DOHH2 (cell line): ENCODE data around the gene TST.

ENCODE experiments used
- H3F3A ChIP-seq: fragments of 200-600 bp; sonication (generic), shearing (Covaris generic); 2 replicates; pipeline ENCODE4 v1.6.0; 2016; ENCODE audit warnings: antibody characterized with exemption, mild to moderate bottlenecking; ENCODE audit not compliant: control insufficient read depth, insufficient read depth
- H3K27ac ChIP-seq: fragments of 200-600 bp; sonication (generic); 2 replicates; pipeline ENCODE4 v1.5.1; 2014; ENCODE audit warnings: low read depth, mild to moderate bottlenecking, low read length, moderate library complexity
- H3K27me3 ChIP-seq: fragments of 200-600 bp; sonication (generic); 2 replicates; pipeline ENCODE4 v1.6.1; 2014; ENCODE audit warnings: mild to moderate bottlenecking, low read length, mixed read lengths; ENCODE audit not compliant: control insufficient read depth
- H3K36me3 ChIP-seq: fragments of 200-600 bp; sonication (generic); 2 replicates; pipeline ENCODE4 v1.6.1; 2014; ENCODE audit warnings: mild to moderate bottlenecking, low read length, moderate library complexity, mixed read lengths; ENCODE audit not compliant: control insufficient read depth
- H3K4me1 ChIP-seq: fragments of 200-600 bp; sonication (generic); 2 replicates; pipeline ENCODE4 v1.6.1; 2014; ENCODE audit warnings: mild to moderate bottlenecking, low read length, mixed read lengths; ENCODE audit not compliant: control insufficient read depth
- H3K4me2 ChIP-seq: fragments of 200-600 bp; sonication (generic); 2 replicates; pipeline ENCODE4 v1.6.0; 2014; ENCODE audit warnings: mild to moderate bottlenecking, low read length, moderate library complexity
- H3K4me3 ChIP-seq: fragments of 200-600 bp; sonication (generic); 2 replicates; pipeline ENCODE4 v1.5.1; 2014; ENCODE audit warnings: mild to moderate bottlenecking, low read length, mixed read lengths
- H3K79me2 ChIP-seq: fragments of 200-600 bp; sonication (generic); 2 replicates; pipeline ENCODE4 v1.6.1; 2014; ENCODE audit warnings: mild to moderate bottlenecking, low read length, mixed read lengths; ENCODE audit not compliant: control insufficient read depth
- H3K9me2 ChIP-seq: fragments of 200-600 bp; sonication (generic); replicated peaks from 2 replicates; pipeline ENCODE4 v1.6.1; 2014; ENCODE audit warnings: mild to moderate bottlenecking, low read length, mixed read lengths; ENCODE audit not compliant: control insufficient read depth
- H3K9me3 ChIP-seq: fragments of 200-600 bp; sonication (generic); 2 replicates; pipeline ENCODE4 v1.6.1; 2014; ENCODE audit warnings: antibody characterized with exemption, low read length, mixed read lengths; ENCODE audit not compliant: control insufficient read depth, insufficient read depth
- H4K20me1 ChIP-seq: fragments of 200-600 bp; sonication (generic); 2 replicates; pipeline ENCODE4 v1.6.0; 2014; ENCODE audit warnings: low read depth, mild to moderate bottlenecking, antibody characterized with exemption, low read length, moderate library complexity; ENCODE audit not compliant: control insufficient read depth, insufficient read depth
- EZH2phosphoT487 ChIP-seq: fragments of 200-600 bp; sonication (generic); IDR thresholded peaks from 2 replicates; pipeline ENCODE4 v1.6.1; 2017; ENCODE audit warnings: borderline replicate concordance, mild to moderate bottlenecking, antibody characterized with exemption, low read length, moderate library complexity, mixed read lengths
- TF ChIP-seq, protein P1 (sequence below): fragments of 200-600 bp; sonication (generic); IDR thresholded peaks from one replicate; pipeline ENCODE4 v1.5.1; 2014; ENCODE audit warnings: antibody characterized with exemption, mild to moderate bottlenecking, low read depth, low read length; ENCODE audit not compliant: poor library complexity, severe bottlenecking

TST gene

DNA sequence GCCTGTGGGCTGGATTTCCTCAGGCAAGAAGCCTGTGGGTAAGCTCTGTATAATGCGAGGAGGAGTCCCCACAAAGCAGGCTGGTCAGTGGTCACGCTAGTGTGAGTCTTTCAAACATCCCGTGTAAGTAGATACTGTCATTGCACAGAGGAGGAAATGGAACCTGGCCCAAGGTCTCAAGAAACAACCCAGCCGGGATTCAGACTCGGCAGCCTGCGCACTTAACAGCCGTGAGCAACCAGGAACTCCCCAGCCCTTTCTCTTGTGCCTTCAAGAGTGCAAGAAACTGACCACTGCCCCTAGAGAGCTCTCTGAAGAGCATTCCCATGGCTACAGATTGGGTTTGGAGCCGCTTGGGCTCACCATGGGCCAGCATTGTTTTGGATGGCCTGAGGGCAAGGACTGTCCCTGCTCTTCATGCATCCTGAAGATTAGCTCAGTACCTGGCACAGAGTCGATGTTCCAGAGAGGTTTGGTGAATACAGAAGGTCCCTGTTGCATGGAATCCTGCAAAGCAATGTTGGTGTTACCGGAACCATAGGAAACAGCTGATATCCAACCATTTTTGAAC lies 6.3 kb upstream of the TST start:
- no peaks in the 10 kb centered on the region for H4K20me1 ChIP-seq
- no peak overlapping the region for H3K4me3 ChIP-seq
- H3K9me2 ChIP-seq = no peaks in the 10 kb centered on the region
- H3K9me3 ChIP-seq = no peaks in the 10 kb centered on the region
- H3F3A ChIP-seq = no peaks in the 10 kb centered on the region
- peaks cover 10% of the 10 kb centered on the region for H3K4me1 ChIP-seq
- peaks cover 9% of the 10 kb centered on the region for H3K79me2 ChIP-seq
- H3K36me3 ChIP-seq = peaks cover 14% of the 10 kb centered on the region
- H3K4me2 ChIP-seq = no peak overlapping the region
- no peaks in the 10 kb centered on the region for H3K27me3 ChIP-seq
- TF ChIP-seq, protein P1, sequence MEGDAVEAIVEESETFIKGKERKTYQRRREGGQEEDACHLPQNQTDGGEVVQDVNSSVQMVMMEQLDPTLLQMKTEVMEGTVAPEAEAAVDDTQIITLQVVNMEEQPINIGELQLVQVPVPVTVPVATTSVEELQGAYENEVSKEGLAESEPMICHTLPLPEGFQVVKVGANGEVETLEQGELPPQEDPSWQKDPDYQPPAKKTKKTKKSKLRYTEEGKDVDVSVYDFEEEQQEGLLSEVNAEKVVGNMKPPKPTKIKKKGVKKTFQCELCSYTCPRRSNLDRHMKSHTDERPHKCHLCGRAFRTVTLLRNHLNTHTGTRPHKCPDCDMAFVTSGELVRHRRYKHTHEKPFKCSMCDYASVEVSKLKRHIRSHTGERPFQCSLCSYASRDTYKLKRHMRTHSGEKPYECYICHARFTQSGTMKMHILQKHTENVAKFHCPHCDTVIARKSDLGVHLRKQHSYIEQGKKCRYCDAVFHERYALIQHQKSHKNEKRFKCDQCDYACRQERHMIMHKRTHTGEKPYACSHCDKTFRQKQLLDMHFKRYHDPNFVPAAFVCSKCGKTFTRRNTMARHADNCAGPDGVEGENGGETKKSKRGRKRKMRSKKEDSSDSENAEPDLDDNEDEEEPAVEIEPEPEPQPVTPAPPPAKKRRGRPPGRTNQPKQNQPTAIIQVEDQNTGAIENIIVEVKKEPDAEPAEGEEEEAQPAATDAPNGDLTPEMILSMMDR = no peak
- TF ChIP-seq EZH2phosphoT487 = no peak
- H3K27ac ChIP-seq = no peak overlapping the region

DNA sequence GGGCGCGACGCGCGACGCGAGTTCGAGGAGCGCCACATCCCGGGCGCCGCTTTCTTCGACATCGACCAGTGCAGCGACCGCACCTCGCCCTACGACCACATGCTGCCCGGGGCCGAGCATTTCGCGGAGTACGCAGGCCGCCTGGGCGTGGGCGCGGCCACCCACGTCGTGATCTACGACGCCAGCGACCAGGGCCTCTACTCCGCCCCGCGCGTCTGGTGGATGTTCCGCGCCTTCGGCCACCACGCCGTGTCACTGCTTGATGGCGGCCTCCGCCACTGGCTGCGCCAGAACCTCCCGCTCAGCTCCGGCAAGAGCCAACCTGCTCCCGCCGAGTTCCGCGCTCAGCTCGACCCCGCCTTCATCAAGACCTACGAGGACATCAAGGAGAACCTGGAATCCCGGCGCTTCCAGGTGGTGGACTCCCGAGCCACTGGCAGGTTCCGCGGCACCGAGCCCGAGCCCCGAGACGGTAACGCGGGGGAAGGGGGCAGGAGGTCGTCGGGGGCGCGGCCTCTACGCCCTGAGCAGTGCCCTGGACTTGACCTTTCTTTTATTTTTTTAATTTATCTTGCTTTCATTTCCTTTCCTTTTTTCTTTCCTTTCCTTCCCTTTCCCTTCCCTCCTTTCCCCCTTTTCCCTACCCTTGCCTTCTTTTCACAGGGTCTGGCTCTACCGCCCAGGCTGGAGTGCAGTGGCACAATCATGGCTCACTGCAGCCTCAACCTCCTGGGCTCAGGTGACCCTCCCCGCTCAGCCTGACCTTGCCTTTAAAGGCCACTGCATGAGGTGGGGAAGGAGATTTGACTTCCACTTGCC lies 5.3 kb upstream of the TST start:
- Histone ChIP-seq H3K4me2 (no peak overlapping the region), H3K79me2 (peaks cover 18% of the 10 kb centered on the region), H3K4me3 (no peak overlapping the region), H3K36me3 (peaks cover 17% of the 10 kb centered on the region), H3K27me3 (no peaks in the 10 kb centered on the region), H3K4me1 (peaks cover 10% of the 10 kb centered on the region), H3K9me3 (no peaks in the 10 kb centered on the region), H3K9me2 (no peaks in the 10 kb centered on the region), H3F3A (no peaks in the 10 kb centered on the region), H3K27ac (no peak overlapping the region), H4K20me1 (no peaks in the 10 kb centered on the region)
- TF ChIP-seq, protein P1 = no peak
- no peak for TF ChIP-seq EZH2phosphoT487

DNA sequence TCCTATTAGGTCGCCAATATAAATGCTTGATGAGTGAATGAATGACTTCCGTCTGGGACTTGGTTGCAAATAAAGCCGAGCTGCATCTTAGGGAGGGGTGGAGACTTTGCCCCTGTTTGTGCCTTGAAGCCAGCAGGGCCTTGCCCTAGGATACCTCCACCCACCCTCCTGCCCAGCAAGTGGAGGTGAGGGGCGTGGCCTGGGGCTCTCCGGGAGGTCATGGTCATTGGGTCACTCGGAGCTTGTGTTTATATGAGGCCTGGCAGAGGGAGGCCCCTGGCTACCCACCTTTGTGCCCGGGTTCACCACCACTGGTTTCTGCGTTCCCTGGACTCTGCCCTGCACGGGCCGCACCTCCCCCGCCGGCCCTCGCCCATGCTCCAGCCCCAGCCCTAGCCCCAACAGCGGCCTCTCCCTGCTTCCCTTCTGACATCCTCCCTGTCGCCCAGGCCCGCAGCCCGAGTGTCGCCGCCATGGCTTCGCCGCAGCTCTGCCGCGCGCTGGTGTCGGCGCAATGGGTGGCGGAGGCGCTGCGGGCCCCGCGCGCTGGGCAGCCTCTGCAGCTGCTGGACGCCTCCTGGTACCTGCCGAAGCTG lies 4.6 kb upstream of the TST start:
- Histone ChIP-seq H3K27ac (no peak overlapping the region), H3K4me1 (peaks cover 11% of the 10 kb centered on the region), H3K36me3 (peaks cover 12% of the 10 kb centered on the region), H3K9me3 (no peaks in the 10 kb centered on the region), H3K4me3 (no peak overlapping the region), H3K27me3 (no peaks in the 10 kb centered on the region), H4K20me1 (no peaks in the 10 kb centered on the region), H3K79me2 (peaks cover 18% of the 10 kb centered on the region), H3K4me2 (no peak overlapping the region), H3K9me2 (no peaks in the 10 kb centered on the region), H3F3A (no peaks in the 10 kb centered on the region)
- no peak for TF ChIP-seq EZH2phosphoT487
- TF ChIP-seq, protein P1 = no peak
